B cell (primary cell): ENCODE data around the gene MOB2.

Experiments used
- CTCF ChIP-seq: fragments of 200-600 bp; IDR thresholded peaks from one replicate; pipeline ENCODE4 v1.8.0; 2022; ENCODE audit warnings: antibody characterized with exemption, mild to moderate bottlenecking
- EZH2 ChIP-seq: IDR thresholded peaks from 2 replicates; pipeline ENCODE4 v1.6.1; 2012; ENCODE audit warnings: borderline replicate concordance, low read depth, mild to moderate bottlenecking, moderate library complexity, low read length; ENCODE audit not compliant: insufficient read depth, poor library complexity, severe bottlenecking

GRCh38 chr11:1469911-1470680 is 16.5 kb downstream of the MOB2 start:
- no peak for TF ChIP-seq CTCF
- no peak for TF ChIP-seq EZH2
